HL-60 (cell line): Measurements from ENCODE around the gene RTF1.
A peak's percentile ranks its signal among the peaks of the same experiment; 100 is the strongest.

Experiments
- DNase-seq, 2 experiments: peaks; one replicate each; pipeline ENCODE4 v3.0.0-alpha.2; 2010 to 2020; ENCODE audit warnings: low read depth in 1 of 2, low spot score in 1 of 2
- H3K27ac ChIP-seq: fragments of 250-450 bp; sonication (Bioruptor Pico); replicated peaks from 2 replicates; pipeline ENCODE4 v1.5.1; 2020; ENCODE audit warnings: mild to moderate bottlenecking, moderate library complexity
- H3K27me3 ChIP-seq: fragments of 250-450 bp; sonication (Bioruptor Pico); 2 replicates; pipeline ENCODE4 v1.5.1; 2021; ENCODE audit warnings: mild to moderate bottlenecking, moderate library complexity; ENCODE audit not compliant: insufficient read depth, poor library complexity, severe bottlenecking
- H3K4me3 ChIP-seq: replicated peaks from 2 replicates; pipeline ENCODE4 v1.5.1; 2011; ENCODE audit warnings: mild to moderate bottlenecking, control low read depth, low read length; ENCODE audit not compliant: insufficient read depth
- CTCF ChIP-seq: IDR thresholded peaks from one replicate; pipeline ENCODE4 v1.5.1; 2011; ENCODE audit warnings: low read length, control low read depth, inconsistent platforms; ENCODE audit not compliant: insufficient read depth
- GABPA ChIP-seq: IDR thresholded peaks from 2 replicates; pipeline ENCODE4 v1.6.1; 2012; ENCODE audit warnings: low read depth
- POLR2AphosphoS5 ChIP-seq: IDR thresholded peaks from 2 replicates; pipeline ENCODE4 v1.6.1; 2012; ENCODE audit warnings: low read depth
- SPI1 ChIP-seq: IDR thresholded peaks from 2 replicates; pipeline ENCODE4 v1.6.1; 2012; ENCODE audit warnings: low read depth, mild to moderate bottlenecking, borderline replicate concordance
- TF ChIP-seq, protein P1 (sequence below): IDR thresholded peaks from 2 replicates; pipeline ENCODE4 v1.6.1; 2012; ENCODE audit warnings: low read depth; ENCODE audit not compliant: insufficient replicate concordance

Gene RTF1

GRCh38 chr15:41504751-41505492 lies 88.0 kb downstream of the RTF1 start:
- H3K4me3 ChIP-seq = no peak overlapping the region
- DNase-seq = no peak

DNA sequence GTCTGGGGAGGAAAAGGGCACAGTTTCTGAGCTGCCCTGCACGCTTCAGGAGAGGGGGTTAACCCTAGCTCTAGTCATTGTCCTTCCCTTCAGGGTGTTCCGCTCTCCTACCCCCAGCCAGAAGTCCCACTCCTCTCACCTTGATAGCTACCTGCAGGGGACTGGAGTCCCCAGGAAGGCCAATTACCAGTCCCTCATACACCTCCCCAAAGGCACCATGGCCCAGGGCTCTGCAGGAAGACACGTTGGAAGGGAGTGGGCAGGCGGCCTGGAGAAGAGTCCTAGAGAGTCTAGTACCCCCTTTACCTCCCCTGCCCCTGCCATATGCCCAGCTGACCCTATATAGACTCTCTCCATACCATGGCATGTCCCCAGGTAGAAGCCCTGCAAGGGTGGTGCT lies 88.9 kb downstream of the RTF1 start:
- Histone ChIP-seq H3K27ac (no peak overlapping the region), H3K4me3 (no peak overlapping the region), H3K27me3 (peaks cover 20% of the 10 kb centered on the region)
- no peak for TF ChIP-seq POLR2AphosphoS5
- no peak for DNase-seq

More at GRCh38 chr15:41504751-41505492, 88.0 kb downstream of the RTF1 start:
- Histone ChIP-seq H3K27me3 (peaks cover 27% of the 10 kb centered on the region), H3K27ac (no peak overlapping the region)
- no peak for TF ChIP-seq SPI1
- no peak for TF ChIP-seq CTCF
- TF ChIP-seq, protein P1, sequence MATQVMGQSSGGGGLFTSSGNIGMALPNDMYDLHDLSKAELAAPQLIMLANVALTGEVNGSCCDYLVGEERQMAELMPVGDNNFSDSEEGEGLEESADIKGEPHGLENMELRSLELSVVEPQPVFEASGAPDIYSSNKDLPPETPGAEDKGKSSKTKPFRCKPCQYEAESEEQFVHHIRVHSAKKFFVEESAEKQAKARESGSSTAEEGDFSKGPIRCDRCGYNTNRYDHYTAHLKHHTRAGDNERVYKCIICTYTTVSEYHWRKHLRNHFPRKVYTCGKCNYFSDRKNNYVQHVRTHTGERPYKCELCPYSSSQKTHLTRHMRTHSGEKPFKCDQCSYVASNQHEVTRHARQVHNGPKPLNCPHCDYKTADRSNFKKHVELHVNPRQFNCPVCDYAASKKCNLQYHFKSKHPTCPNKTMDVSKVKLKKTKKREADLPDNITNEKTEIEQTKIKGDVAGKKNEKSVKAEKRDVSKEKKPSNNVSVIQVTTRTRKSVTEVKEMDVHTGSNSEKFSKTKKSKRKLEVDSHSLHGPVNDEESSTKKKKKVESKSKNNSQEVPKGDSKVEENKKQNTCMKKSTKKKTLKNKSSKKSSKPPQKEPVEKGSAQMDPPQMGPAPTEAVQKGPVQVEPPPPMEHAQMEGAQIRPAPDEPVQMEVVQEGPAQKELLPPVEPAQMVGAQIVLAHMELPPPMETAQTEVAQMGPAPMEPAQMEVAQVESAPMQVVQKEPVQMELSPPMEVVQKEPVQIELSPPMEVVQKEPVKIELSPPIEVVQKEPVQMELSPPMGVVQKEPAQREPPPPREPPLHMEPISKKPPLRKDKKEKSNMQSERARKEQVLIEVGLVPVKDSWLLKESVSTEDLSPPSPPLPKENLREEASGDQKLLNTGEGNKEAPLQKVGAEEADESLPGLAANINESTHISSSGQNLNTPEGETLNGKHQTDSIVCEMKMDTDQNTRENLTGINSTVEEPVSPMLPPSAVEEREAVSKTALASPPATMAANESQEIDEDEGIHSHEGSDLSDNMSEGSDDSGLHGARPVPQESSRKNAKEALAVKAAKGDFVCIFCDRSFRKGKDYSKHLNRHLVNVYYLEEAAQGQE = no peak
- no peak for TF ChIP-seq GABPA
- no peak for TF ChIP-seq POLR2AphosphoS5

DNA sequence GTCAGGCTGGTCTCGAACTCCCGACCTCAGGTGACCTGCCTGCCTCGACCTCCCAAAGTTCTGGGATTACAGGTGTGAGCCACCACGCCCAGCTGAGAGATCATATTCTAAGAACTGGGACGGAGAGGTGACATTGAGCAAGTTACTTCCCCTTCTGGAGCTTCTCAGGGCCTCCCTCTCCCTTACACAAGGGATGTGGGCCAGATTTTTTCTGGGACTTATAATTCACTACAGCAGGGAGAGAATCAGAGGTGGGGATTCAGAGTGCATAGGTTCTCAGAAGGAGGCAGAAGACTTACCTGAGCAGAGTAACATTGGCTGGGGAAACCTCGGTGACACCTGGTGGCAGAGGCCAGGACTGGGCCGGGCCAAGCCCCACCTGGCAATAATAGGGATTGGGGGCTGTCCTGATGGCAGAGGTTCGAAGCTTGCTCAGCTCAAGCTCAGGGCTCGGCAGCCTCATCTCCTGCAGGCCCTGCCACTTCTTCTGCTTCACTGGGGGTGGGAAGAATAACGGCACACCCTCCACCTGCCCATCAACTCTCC lies 90.0 kb downstream of the RTF1 start:
- Histone ChIP-seq H3K27me3 (peaks cover 14% of the 10 kb centered on the region), H3K27ac (no peak overlapping the region), H3K4me3 (no peak overlapping the region)
- DNase-seq = peak in 1 of 2 experiments; percentile 31
- TF ChIP-seq, protein P1 = no peak
- no peak for TF ChIP-seq CTCF
- no peak for TF ChIP-seq POLR2AphosphoS5
- no peak for TF ChIP-seq GABPA
- no peak for TF ChIP-seq SPI1

DNA sequence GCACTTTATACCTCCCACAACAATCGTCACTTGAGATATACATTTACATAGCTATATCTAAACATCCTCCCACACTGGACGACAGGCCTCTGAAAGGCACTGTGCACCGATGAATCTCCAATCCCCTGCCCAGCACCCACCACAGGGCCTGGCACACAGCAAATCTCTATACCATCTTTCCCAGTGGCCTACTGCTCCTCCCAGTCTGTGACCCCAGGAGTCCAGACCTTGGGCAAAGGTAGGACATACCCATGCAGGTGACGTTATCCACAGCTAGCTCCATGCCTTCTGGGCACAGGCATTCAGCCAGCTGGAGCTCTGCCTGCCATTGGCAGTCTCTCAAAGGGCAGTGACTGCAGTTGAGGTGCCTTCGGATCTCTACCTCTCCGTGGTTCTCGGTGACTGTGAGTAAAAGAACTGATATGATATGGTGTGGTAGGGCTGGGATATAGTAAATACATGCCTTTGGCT lies 91.0 kb downstream of the RTF1 start:
- TF ChIP-seq, protein P1 = no peak
- TF ChIP-seq SPI1 (no peak), GABPA (no peak), CTCF (no peak)
- no peak for DNase-seq
- Histone ChIP-seq H3K4me3 (no peak overlapping the region), H3K27me3 (peaks cover 14% of the 10 kb centered on the region), H3K27ac (no peak overlapping the region)
